MM.1S (cell line): Measurements from ENCODE around the gene EEF2.

Experiments used
- CTCF ChIP-seq: fragments of 300-600 bp; sonication (generic); IDR thresholded peaks from 2 replicates; pipeline ENCODE4 v1.5.1; 2016; ENCODE audit warnings: antibody characterized with exemption, low read length, mixed read lengths
- EZH2 ChIP-seq: fragments of 300-600 bp; sonication (generic); optimal IDR thresholded peaks from 2 replicates; pipeline ENCODE3; 2017; ENCODE audit warnings: low read depth, mild to moderate bottlenecking, antibody characterized with exemption, low read length, mixed read lengths
- EZH2phosphoT487 ChIP-seq: fragments of 300-600 bp; sonication (generic); IDR thresholded peaks from 2 replicates; pipeline ENCODE4 v1.6.1; 2018; ENCODE audit warnings: antibody characterized with exemption, low read length

GRCh38 chr19:3961007-3961406, 24.3 kb downstream of the EEF2 start:
- TF ChIP-seq CTCF (no peak), EZH2phosphoT487 (no peak), EZH2 (no peak)
